ENCODE results near the gene FAM210B. TPM values are rescaled to one million over a fixed set of nuclear protein-coding genes. Genes with fewer than 3 reads are reported as not detected.
A peak's percentile ranks its signal among the peaks of the same experiment; 100 is the strongest.

FAM210B gene
- total and polyA plus RNA-seq, 9 of the 15 experiments (the other 6 are each of a cell fraction or from before 2014, with no cell fraction given) = 12.1 to 87.3 (median 47.6) TPM

GRCh38 chr20:56359212-56360132 is 698 bp downstream of the FAM210B start (continued):
- TF ChIP-seq, protein P1, sequence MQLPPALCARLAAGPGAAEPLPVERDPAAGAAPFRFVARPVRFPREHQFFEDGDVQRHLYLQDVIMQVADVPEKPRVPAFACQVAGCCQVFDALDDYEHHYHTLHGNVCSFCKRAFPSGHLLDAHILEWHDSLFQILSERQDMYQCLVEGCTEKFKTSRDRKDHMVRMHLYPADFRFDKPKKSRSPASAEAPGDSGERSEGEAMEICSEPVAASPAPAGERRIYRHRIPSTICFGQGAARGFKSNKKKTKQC (CRISPR knock-in tag; IDR thresholded peaks at IDR 0.05) = peak; percentile 42; the same call in 1 of the 2 replicates
- TF ChIP-seq POLR2G (IDR thresholded peaks at IDR 0.05; ENCODE audit: low read depth, low read length) (peak; percentile 47), HMG20A (CRISPR knock-in tag; conservative IDR thresholded peaks at IDR 0.05) (no peak), MGA (IDR thresholded peaks at IDR 0.05) (peak; percentile 67), ZNF133 (CRISPR knock-in tag; IDR thresholded peaks at IDR 0.05) (no peak), GATA2 (CRISPR knock-in tag; IDR thresholded peaks at IDR 0.05) (peak; percentile 19; the same call in 1 of the 2 replicates), E2F6 (IDR thresholded peaks at IDR 0.05; ENCODE audit: borderline replicate concordance in 1 of 2, extremely low read depth in 1 of 2, insufficient read depth in 1 of 2, insufficient read length in 1 of 2, low read depth in 1 of 2, low read length in 1 of 2, poor library complexity in 1 of 2, severe bottlenecking in 1 of 2) (peak in 1 of 2 experiments; percentile 27), RBBP5 (IDR thresholded peaks at IDR 0.05; ENCODE audit: borderline replicate concordance, insufficient read depth, low read length, poor library complexity, severe bottlenecking) (peak; percentile 75), TBP (optimal IDR thresholded peaks at IDR 0.05; ENCODE audit: low read depth, low read length) (no peak), ARID2 (IDR thresholded peaks at IDR 0.05) (no peak)
- TF ChIP-seq, protein P2, sequence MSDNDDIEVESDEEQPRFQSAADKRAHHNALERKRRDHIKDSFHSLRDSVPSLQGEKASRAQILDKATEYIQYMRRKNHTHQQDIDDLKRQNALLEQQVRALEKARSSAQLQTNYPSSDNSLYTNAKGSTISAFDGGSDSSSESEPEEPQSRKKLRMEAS (CRISPR knock-in tag; IDR thresholded peaks at IDR 0.05) = peak; percentile 22
